DOHH2 (cell line): ENCODE measurements around the gene NKX1-2.

Source experiments
- H3F3A ChIP-seq: fragments of 200-600 bp; sonication (generic), shearing (Covaris generic); 2 replicates; pipeline ENCODE4 v1.6.0; 2016; ENCODE audit warnings: antibody characterized with exemption, mild to moderate bottlenecking; ENCODE audit not compliant: control insufficient read depth, insufficient read depth
- H3K27ac ChIP-seq: fragments of 200-600 bp; sonication (generic); 2 replicates; pipeline ENCODE4 v1.5.1; 2014; ENCODE audit warnings: low read depth, mild to moderate bottlenecking, low read length, moderate library complexity
- H3K27me3 ChIP-seq: fragments of 200-600 bp; sonication (generic); 2 replicates; pipeline ENCODE4 v1.6.1; 2014; ENCODE audit warnings: mild to moderate bottlenecking, low read length, mixed read lengths; ENCODE audit not compliant: control insufficient read depth
- H3K36me3 ChIP-seq: fragments of 200-600 bp; sonication (generic); 2 replicates; pipeline ENCODE4 v1.6.1; 2014; ENCODE audit warnings: mild to moderate bottlenecking, low read length, moderate library complexity, mixed read lengths; ENCODE audit not compliant: control insufficient read depth
- H3K4me1 ChIP-seq: fragments of 200-600 bp; sonication (generic); 2 replicates; pipeline ENCODE4 v1.6.1; 2014; ENCODE audit warnings: mild to moderate bottlenecking, low read length, mixed read lengths; ENCODE audit not compliant: control insufficient read depth
- H3K4me2 ChIP-seq: fragments of 200-600 bp; sonication (generic); 2 replicates; pipeline ENCODE4 v1.6.0; 2014; ENCODE audit warnings: mild to moderate bottlenecking, low read length, moderate library complexity
- H3K4me3 ChIP-seq: fragments of 200-600 bp; sonication (generic); 2 replicates; pipeline ENCODE4 v1.5.1; 2014; ENCODE audit warnings: mild to moderate bottlenecking, low read length, mixed read lengths
- H3K79me2 ChIP-seq: fragments of 200-600 bp; sonication (generic); 2 replicates; pipeline ENCODE4 v1.6.1; 2014; ENCODE audit warnings: mild to moderate bottlenecking, low read length, mixed read lengths; ENCODE audit not compliant: control insufficient read depth
- H3K9me2 ChIP-seq: fragments of 200-600 bp; sonication (generic); replicated peaks from 2 replicates; pipeline ENCODE4 v1.6.1; 2014; ENCODE audit warnings: mild to moderate bottlenecking, low read length, mixed read lengths; ENCODE audit not compliant: control insufficient read depth
- H3K9me3 ChIP-seq: fragments of 200-600 bp; sonication (generic); 2 replicates; pipeline ENCODE4 v1.6.1; 2014; ENCODE audit warnings: antibody characterized with exemption, low read length, mixed read lengths; ENCODE audit not compliant: control insufficient read depth, insufficient read depth
- H4K20me1 ChIP-seq: fragments of 200-600 bp; sonication (generic); 2 replicates; pipeline ENCODE4 v1.6.0; 2014; ENCODE audit warnings: low read depth, mild to moderate bottlenecking, antibody characterized with exemption, low read length, moderate library complexity; ENCODE audit not compliant: control insufficient read depth, insufficient read depth
- EZH2phosphoT487 ChIP-seq: fragments of 200-600 bp; sonication (generic); IDR thresholded peaks from 2 replicates; pipeline ENCODE4 v1.6.1; 2017; ENCODE audit warnings: borderline replicate concordance, mild to moderate bottlenecking, antibody characterized with exemption, low read length, moderate library complexity, mixed read lengths
- TF ChIP-seq, protein P1 (sequence below): fragments of 200-600 bp; sonication (generic); IDR thresholded peaks from one replicate; pipeline ENCODE4 v1.5.1; 2014; ENCODE audit warnings: antibody characterized with exemption, mild to moderate bottlenecking, low read depth, low read length; ENCODE audit not compliant: poor library complexity, severe bottlenecking

Gene NKX1-2

DNA sequence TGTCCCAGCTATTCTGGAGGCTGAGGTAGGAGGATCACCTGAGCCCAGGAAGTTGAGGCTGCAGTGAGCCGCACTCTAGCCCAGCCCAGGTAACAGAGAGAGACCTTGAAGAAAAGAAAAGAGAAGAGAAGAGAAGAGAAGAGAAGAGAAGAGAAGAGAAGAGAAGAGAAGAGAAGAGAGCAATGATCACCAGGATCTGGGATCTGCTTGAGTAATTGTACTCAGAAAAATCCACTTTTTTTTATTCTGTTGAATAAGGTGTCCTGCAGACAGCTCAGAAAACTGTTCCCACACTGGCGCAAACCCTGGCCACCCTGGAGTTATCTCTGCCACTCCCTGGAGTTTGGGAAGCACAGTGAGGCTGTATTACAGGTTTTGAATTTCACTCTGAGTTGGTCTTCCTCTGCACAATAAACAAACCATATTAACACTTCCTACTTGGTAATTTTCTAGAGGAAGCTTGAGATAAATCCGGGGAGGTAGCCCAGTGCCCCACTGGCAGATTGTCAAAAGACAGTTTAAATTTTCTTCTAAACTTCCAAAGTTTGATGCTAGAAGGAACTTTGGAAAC lies 21.5 kb downstream of the NKX1-2 start:
- Histone ChIP-seq H4K20me1 (no peaks in the 10 kb centered on the region), H3K36me3 (no peaks in the 10 kb centered on the region), H3K27ac (no peak overlapping the region), H3K27me3 (peaks cover 22% of the 10 kb centered on the region), H3F3A (no peaks in the 10 kb centered on the region), H3K4me1 (no peaks in the 10 kb centered on the region), H3K9me2 (no peaks in the 10 kb centered on the region), H3K4me2 (no peak overlapping the region), H3K79me2 (no peaks in the 10 kb centered on the region), H3K9me3 (no peaks in the 10 kb centered on the region), H3K4me3 (no peak overlapping the region)
- no peak for TF ChIP-seq EZH2phosphoT487
- TF ChIP-seq, protein P1, sequence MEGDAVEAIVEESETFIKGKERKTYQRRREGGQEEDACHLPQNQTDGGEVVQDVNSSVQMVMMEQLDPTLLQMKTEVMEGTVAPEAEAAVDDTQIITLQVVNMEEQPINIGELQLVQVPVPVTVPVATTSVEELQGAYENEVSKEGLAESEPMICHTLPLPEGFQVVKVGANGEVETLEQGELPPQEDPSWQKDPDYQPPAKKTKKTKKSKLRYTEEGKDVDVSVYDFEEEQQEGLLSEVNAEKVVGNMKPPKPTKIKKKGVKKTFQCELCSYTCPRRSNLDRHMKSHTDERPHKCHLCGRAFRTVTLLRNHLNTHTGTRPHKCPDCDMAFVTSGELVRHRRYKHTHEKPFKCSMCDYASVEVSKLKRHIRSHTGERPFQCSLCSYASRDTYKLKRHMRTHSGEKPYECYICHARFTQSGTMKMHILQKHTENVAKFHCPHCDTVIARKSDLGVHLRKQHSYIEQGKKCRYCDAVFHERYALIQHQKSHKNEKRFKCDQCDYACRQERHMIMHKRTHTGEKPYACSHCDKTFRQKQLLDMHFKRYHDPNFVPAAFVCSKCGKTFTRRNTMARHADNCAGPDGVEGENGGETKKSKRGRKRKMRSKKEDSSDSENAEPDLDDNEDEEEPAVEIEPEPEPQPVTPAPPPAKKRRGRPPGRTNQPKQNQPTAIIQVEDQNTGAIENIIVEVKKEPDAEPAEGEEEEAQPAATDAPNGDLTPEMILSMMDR = no peak

DNA sequence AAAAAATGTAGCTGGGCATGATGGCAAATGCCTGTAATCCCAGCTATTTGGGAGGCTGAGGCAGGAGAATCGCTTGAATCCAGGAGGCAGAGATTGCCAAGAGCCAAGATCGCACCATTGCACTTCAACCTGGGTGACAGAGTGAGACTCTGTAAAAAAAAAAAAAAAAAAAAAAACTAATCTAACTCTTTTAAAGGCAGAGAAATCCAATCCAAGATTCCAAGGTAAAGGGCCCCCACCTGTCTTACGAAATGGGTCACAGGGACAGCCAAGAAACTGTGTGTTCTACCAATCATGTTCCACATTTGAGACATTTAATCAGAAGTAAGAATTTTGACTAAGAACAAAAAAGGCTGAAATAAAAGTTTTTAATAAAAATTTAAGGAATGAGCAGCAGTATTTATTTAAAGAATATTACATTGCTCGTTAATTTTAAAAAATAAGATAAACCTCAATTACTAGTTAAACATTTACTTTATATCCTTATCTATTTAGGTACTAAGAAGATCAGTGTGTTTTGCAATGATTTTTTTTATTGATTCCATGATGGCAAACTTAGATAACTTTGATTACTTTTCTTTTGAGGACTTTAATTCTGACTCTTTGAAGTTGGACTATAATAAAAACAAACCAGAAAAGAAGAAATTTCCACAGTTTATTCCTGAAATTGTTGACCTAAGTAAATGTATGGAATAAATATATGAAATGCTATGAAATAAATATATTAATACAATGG lies 24.4 kb downstream of the NKX1-2 start:
- no peaks in the 10 kb centered on the region for H3K9me2 ChIP-seq
- H3K27ac ChIP-seq = no peak overlapping the region
- H3F3A ChIP-seq = no peaks in the 10 kb centered on the region
- no peak overlapping the region for H3K4me2 ChIP-seq
- no peaks in the 10 kb centered on the region for H3K79me2 ChIP-seq
- no peak overlapping the region for H3K4me3 ChIP-seq
- H3K27me3 ChIP-seq = peaks cover 37% of the 10 kb centered on the region
- no peaks in the 10 kb centered on the region for H3K9me3 ChIP-seq
- no peaks in the 10 kb centered on the region for H3K4me1 ChIP-seq
- no peaks in the 10 kb centered on the region for H3K36me3 ChIP-seq
- TF ChIP-seq, protein P1 = no peak
- H4K20me1 ChIP-seq = no peaks in the 10 kb centered on the region

DNA sequence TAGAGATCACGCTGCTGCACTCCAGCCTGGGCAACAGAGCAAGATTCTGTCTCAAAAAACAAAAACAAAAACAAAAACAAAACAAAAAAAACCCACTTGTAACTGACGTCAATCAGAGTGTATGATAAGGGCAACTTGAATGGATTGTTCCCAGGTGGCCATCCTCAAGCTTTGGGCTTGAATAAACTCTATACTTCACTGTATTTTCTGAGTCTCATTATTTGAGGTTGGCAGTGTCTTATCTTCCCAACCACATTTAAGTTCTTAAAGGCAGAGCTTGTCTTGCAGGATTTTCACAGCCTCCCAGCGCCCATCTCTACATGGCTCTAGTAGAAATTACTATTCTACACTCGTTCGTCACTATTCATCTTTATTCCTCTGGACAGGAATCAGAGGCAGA lies 26.0 kb downstream of the NKX1-2 start:
- H3K4me1 ChIP-seq = peaks cover 5% of the 10 kb centered on the region
- H3K4me3 ChIP-seq = no peak overlapping the region
- no peaks in the 10 kb centered on the region for H3K9me3 ChIP-seq
- no peak for TF ChIP-seq EZH2phosphoT487
- TF ChIP-seq, protein P1 = no peak
- no peaks in the 10 kb centered on the region for H3K36me3 ChIP-seq
- H3K9me2 ChIP-seq = no peaks in the 10 kb centered on the region
- no peaks in the 10 kb centered on the region for H3F3A ChIP-seq
- no peak overlapping the region for H3K4me2 ChIP-seq
- no peaks in the 10 kb centered on the region for H4K20me1 ChIP-seq
- H3K27me3 ChIP-seq = peaks cover 36% of the 10 kb centered on the region
- no peak overlapping the region for H3K27ac ChIP-seq
- no peaks in the 10 kb centered on the region for H3K79me2 ChIP-seq
